Gastrocnemius medialis (tissue), 4 donors: ENCODE results near the gene PAPSS2.

Experiments
- POLR2A ChIP-seq, 2 donors: fragments of 450-650 bp; IDR thresholded peaks; one replicate each; pipeline ENCODE4 v1.6.1; 2017; ENCODE audit warnings: antibody characterized with exemption in 2 of 2, mild to moderate bottlenecking in 2 of 2, moderate library complexity in 2 of 2
- TF ChIP-seq, protein P1 (sequence below), 5 experiments: fragments of 450-650 bp in 3 of 5; fragments of 200-600 bp in 2 of 5; sonication (generic) in 2 of 5; IDR thresholded peaks in 4 of 5; conservative IDR thresholded peaks in 1 of 5; 1 replicate in 4 of 5; 2 replicates in 1 of 5; pipeline ENCODE4 v1.5.1; 2016 to 2019; ENCODE audit warnings: antibody characterized with exemption in 5 of 5, mild to moderate bottlenecking in 3 of 5, moderate library complexity in 3 of 5

DNA sequence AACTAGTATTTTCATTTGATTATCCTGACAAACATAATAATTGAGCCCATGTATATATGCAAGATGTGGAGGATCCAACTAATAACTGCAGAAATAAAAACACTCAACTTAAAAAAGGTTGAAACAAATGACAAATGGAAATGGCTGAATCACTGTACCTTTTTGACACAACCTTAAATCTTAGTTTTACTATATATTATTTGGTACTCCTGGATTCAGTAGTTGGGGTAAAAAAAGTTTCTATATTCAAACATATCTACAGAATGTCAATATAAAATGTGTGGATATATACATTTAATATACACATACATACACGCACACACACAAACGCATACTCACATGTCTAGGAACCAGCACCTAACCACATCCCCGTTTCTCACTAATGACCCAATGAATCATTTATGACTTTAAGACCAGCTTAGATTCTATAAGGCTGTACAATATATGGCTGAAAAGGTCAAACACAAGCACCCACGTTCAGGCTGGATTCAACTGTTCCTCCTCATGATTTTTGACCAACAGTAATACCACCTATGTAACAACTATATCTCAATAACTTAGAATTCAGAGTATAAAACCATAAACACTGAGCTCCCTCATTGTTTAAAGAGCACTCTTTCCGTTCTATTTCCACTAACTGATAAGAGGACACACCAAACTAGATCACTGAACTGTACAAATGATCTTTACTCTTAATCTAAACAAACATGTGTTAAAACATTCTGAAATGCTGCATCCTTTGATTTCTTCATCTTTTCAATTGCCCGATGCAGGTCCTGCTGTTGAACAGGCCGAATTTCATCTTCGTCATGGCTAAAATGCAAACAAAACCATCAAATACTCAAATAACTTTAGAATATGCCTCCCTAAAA is 94.6 kb downstream of the PAPSS2 start:
- no peak for TF ChIP-seq POLR2A (IDR thresholded peaks at IDR 0.05)
- TF ChIP-seq, protein P1, sequence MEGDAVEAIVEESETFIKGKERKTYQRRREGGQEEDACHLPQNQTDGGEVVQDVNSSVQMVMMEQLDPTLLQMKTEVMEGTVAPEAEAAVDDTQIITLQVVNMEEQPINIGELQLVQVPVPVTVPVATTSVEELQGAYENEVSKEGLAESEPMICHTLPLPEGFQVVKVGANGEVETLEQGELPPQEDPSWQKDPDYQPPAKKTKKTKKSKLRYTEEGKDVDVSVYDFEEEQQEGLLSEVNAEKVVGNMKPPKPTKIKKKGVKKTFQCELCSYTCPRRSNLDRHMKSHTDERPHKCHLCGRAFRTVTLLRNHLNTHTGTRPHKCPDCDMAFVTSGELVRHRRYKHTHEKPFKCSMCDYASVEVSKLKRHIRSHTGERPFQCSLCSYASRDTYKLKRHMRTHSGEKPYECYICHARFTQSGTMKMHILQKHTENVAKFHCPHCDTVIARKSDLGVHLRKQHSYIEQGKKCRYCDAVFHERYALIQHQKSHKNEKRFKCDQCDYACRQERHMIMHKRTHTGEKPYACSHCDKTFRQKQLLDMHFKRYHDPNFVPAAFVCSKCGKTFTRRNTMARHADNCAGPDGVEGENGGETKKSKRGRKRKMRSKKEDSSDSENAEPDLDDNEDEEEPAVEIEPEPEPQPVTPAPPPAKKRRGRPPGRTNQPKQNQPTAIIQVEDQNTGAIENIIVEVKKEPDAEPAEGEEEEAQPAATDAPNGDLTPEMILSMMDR (IDR thresholded peaks at IDR 0.05 in 4 of 5, conservative IDR thresholded peaks at IDR 0.05 in 1 of 5): no peak
